SJCRH30 (cell line): ENCODE data around the gene CENPI. TPM values are rescaled to one million over a fixed set of nuclear protein-coding genes. Genes with fewer than 3 reads are reported as not detected.
"Not testable (repeated sequence)": the region's sequence is repeated elsewhere in the genome, so short reads cannot be mapped to it uniquely, and the experiment has no call there.

Experiments used
- DNase-seq, 2 experiments: peaks; one replicate each; pipeline ENCODE4 v3.0.0-alpha.2; 2015 to 2020
- H3K27ac ChIP-seq: fragments of 250-450 bp; sonication (Bioruptor Pico); 2 replicates; pipeline ENCODE4 v1.5.1; 2020; ENCODE audit warnings: mild to moderate bottlenecking, moderate library complexity
- H3K27me3 ChIP-seq: fragments of 250-450 bp; sonication (Bioruptor Pico); 2 replicates; pipeline ENCODE4 v1.5.1; 2020; ENCODE audit warnings: mild to moderate bottlenecking, moderate library complexity
- H3K36me3 ChIP-seq: fragments of 250-450 bp; sonication (Bioruptor Pico); 2 replicates; pipeline ENCODE4 v1.5.1; 2020; ENCODE audit warnings: mild to moderate bottlenecking, moderate library complexity
- H3K4me1 ChIP-seq: fragments of 250-450 bp; sonication (Bioruptor Pico); 2 replicates; pipeline ENCODE4 v1.5.1; 2020; ENCODE audit warnings: mild to moderate bottlenecking, moderate library complexity
- H3K4me3 ChIP-seq: fragments of 250-450 bp; sonication (Bioruptor Pico); 2 replicates; pipeline ENCODE4 v1.5.1; 2020; ENCODE audit warnings: mild to moderate bottlenecking, moderate library complexity
- H3K9me3 ChIP-seq: fragments of 250-450 bp; sonication (Bioruptor Pico); replicated peaks from 2 replicates; pipeline ENCODE4 v1.5.1; 2020; ENCODE audit warnings: mild to moderate bottlenecking, moderate library complexity
- total RNA-seq: library from RNA; depleted of rRNA; stranded (reverse); fragments of >200 nt; shearing (Covaris generic); gene quantifications from 2 replicates; pipeline ENCODE4 v1.2.3, GENCODE V29; 2014; rRNA removed

The CENPI gene, protein sequence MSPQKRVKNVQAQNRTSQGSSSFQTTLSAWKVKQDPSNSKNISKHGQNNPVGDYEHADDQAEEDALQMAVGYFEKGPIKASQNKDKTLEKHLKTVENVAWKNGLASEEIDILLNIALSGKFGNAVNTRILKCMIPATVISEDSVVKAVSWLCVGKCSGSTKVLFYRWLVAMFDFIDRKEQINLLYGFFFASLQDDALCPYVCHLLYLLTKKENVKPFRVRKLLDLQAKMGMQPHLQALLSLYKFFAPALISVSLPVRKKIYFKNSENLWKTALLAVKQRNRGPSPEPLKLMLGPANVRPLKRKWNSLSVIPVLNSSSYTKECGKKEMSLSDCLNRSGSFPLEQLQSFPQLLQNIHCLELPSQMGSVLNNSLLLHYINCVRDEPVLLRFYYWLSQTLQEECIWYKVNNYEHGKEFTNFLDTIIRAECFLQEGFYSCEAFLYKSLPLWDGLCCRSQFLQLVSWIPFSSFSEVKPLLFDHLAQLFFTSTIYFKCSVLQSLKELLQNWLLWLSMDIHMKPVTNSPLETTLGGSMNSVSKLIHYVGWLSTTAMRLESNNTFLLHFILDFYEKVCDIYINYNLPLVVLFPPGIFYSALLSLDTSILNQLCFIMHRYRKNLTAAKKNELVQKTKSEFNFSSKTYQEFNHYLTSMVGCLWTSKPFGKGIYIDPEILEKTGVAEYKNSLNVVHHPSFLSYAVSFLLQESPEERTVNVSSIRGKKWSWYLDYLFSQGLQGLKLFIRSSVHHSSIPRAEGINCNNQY
- 39.8 and 48.4 TPM in 2 replicates for total RNA-seq

DNA sequence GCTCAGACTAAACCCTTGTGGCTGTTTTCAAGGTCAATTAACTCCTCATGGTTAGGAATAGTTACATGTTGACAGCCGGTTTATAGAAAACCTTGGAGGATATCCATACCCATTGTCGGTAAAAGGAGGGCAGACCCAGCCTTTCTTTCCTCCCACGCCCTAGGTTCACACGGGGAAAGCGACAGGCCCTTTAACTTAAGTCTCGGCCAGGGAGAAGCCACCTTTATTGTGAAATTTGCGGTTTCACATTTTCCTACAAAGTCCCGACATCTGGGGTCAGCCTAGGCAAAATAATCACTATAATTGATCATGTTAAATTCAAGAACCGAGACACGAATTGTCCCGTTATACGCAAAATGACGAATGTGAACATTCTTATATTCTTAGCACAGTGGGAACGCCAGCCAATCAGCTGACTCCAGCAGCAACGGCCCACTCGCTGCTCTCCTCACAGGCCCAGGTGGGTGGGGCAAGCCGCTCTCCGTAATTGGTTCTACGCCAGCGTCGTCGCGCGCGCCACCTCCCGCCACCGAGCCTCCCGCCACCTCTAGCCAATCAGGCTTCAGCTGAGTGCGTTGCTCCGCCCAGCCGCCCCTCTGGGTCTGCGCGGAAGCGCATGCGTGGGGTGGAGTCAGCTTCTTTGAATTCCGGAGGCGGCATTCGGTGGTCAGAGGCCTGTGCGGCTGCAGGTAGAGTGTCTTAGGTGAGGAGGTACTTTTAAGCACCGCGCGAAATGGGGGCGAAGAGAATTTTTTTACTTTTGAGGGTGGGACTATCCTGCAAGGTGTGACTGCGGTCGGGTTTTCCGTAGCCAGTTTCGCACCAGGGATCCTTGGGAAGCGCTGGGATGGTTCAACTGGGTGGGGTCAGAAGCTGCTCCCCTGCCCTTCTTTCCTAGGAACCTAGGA lies at the start of gene CENPI:
Gene CENPI (plus strand): TSS at position 659 of the 908 bp plus-strand sequence. CDS start 2,867 bp downstream, outside the sequence.
- DNase-seq: peak; percentile 95
- peaks cover 2% of the 10 kb centered on the region for H3K36me3 ChIP-seq
- peak within 1 kb of the TSS; percentile 80 for H3K4me3 ChIP-seq
- no peaks in the 10 kb centered on the region for H3K9me3 ChIP-seq
- no peaks in the 10 kb centered on the region for H3K27me3 ChIP-seq
- H3K27ac ChIP-seq: peak within 1 kb of the TSS; percentile 47
- no peaks in the 10 kb centered on the region for H3K4me1 ChIP-seq

DNA sequence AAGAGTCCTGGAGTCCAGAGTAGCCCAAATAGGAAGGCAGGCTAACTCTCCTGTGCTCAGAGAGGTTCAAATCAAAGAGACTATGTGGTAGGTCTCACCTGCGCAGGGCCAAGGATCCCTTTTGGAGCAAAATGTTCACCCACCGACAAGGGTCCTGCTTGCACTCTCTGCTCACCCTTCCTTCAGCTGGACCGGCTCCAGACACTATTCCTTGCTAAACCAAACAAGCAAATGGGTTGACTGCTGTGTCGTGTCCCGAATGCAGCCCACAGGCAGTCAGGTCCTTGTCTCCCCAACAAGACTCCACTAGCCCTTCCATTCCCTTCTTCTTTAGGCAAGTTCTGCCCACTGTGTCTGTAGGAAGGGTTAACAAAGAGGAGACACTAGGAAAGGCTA lies 46.9 kb upstream of the CENPI start:
- Histone ChIP-seq H3K4me1 (no peaks in the 10 kb centered on the region), H3K27ac (peak overlapping the region; percentile 85), H3K4me3 (peak overlapping the region; percentile 86)

DNA sequence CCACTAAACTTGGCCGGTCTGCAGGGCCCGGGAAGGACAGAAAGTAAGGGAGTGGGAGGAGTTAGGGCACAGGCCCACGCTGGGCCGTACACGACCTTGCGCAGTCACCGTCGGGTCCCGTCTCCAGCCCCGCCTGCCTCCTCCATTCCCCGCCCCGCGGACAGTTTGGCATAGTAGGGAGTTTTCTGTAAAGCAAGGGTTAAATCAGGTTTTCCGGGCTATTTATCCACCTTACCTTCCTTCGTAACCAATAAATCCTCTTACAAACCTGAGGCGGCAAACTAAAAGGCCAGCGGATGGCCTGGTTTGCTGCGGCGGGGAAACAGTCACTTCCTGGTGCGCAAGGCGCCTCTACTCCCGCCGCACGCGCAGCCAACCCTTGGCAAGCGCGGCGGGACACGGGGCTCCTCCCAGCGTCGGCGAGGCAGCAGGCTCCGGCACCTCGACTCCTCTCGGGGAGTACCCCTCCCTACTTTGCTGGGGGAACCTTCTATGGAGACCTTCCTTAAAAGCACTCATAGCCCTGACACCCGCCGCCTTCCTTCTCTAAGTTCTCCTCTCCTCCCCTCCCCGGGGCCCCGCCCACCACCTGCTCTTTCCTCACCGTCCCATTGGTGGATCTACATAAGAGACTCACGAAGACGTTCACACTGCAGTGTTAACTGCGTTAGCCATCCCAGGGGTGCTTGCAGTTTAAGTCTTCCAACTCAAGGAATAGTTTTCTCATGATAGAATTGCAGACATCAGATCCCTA lies 46.3 kb upstream of the CENPI start, which contains the start of gene TRMT2B:
Gene TRMT2B (minus strand): TSS at position 563 of the 754 bp plus-strand sequence. CDS start 9,822 bp downstream, outside the sequence.
- Histone ChIP-seq H3K27ac (peak within 1 kb of the TSS; percentile 85), H3K4me3 (peak within 1 kb of the TSS; percentile 86), H3K9me3 (no peaks in the 10 kb centered on the region), H3K4me1 (no peaks in the 10 kb centered on the region), H3K36me3 (no peaks in the 10 kb centered on the region), H3K27me3 (no peaks in the 10 kb centered on the region)
- DNase-seq: peak; percentile 79 to 82

More for the DNA sequence above, 46.9 kb upstream of the CENPI start:
- Histone ChIP-seq H3K27me3 (no peaks in the 10 kb centered on the region), H3K36me3 (no peaks in the 10 kb centered on the region), H3K9me3 (no peaks in the 10 kb centered on the region)
- DNase-seq: no peak

GRCh38 chrX:101056551-101056950 lies 41.5 kb upstream of the CENPI start:
- not testable (repeated sequence) for H3K27ac ChIP-seq, H3K4me1 ChIP-seq, H3K9me3 ChIP-seq, H3K36me3 ChIP-seq, DNase-seq, H3K4me3 ChIP-seq, H3K27me3 ChIP-seq

GRCh38 chrX:101057093-101057714 lies 40.8 kb upstream of the CENPI start:
- Histone ChIP-seq H3K9me3 (no peaks in the 10 kb centered on the region), H3K27me3 (no peaks in the 10 kb centered on the region), H3K4me1 (no peaks in the 10 kb centered on the region), H3K27ac (no peak overlapping the region), H3K36me3 (no peaks in the 10 kb centered on the region), H3K4me3 (no peak overlapping the region)
- no peak for DNase-seq

GRCh38 chrX:101062176-101062575 lies 35.8 kb upstream of the CENPI start:
- Histone ChIP-seq H3K4me1 (no peaks in the 10 kb centered on the region), H3K27ac (no peak overlapping the region), H3K9me3 (no peaks in the 10 kb centered on the region), H3K27me3 (no peaks in the 10 kb centered on the region), H3K4me3 (no peak overlapping the region), H3K36me3 (no peaks in the 10 kb centered on the region)
- no peak for DNase-seq

DNA sequence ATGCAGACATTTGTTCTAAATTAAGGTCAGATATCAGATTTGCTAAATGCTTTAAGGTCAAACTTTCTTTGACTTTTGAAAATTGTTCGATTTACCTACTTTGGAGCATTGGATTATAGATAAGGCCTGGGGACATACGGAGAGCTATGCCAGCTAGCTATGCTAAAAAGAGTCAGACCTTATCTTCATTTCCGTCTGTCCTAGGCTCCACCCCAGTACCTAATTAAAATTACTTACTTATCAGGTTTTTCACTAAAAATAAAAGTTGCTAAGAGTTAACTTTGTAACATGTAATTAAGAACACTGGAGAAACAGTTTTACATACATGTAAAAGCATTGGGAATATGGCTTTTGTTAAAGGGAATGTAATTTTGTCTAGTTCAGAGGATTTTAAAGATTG lies 26.4 kb upstream of the CENPI start:
- Histone ChIP-seq H3K36me3 (no peaks in the 10 kb centered on the region), H3K4me3 (no peak overlapping the region), H3K4me1 (no peaks in the 10 kb centered on the region), H3K27me3 (no peaks in the 10 kb centered on the region), H3K27ac (no peak overlapping the region), H3K9me3 (no peaks in the 10 kb centered on the region)
- no peak for DNase-seq

DNA sequence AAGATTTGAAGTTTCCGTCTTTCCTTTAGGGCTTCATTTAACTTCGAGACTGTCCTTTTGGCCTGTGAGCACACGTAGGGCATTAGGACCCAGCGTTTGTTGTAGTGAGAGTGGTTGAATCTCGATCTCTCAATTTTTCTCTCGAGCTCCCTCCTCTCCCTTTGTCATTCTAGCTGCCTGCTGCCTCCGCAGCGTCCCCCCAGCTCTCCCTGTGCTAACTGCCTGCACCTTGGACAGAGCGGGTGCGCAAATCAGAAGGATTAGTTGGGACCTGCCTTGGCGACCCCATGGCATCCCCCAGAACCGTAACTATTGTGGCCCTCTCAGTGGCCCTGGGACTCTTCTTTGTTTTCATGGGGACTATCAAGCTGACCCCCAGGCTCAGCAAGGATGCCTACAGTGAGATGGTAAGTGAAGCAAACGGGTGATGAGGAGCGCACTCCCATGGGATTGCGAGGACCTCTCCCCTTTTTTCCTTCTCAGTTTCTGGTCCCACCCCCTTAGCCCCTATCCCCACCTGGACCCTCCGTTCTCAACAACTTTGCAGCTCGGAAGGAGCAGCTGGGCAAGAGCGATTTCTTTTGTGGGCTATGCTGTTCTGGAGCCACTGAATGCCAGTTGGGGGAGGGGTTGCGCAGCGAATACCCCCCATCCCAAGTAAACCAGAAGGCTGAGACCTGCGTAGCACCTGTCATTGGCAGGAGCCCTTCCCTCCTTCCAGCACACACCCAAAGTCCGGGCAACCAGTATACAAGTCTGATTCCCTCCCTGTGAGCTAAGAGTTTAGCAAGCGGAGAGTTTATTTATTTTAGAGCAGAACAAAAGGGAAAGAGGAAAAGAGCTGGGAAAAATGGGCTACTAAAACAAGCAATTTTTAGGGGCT lies 19.0 kb upstream of the CENPI start, which contains the start of gene TMEM35A:
Gene TMEM35A (plus strand): TSS at position 164 of the 883 bp plus-strand sequence. CDS start 124 bp downstream, at position 288.
- no peak within 1 kb of the TSS for H3K4me3 ChIP-seq
- H3K4me1 ChIP-seq: no peaks in the 10 kb centered on the region
- peak; percentile 2 to 24 for DNase-seq
- H3K27me3 ChIP-seq: no peaks in the 10 kb centered on the region
- H3K9me3 ChIP-seq: no peaks in the 10 kb centered on the region
- no peak within 1 kb of the TSS for H3K27ac ChIP-seq
- no peaks in the 10 kb centered on the region for H3K36me3 ChIP-seq

GRCh38 chrX:101079736-101080270 lies 18.2 kb upstream of the CENPI start:
- Histone ChIP-seq H3K27me3 (no peaks in the 10 kb centered on the region), H3K4me3 (no peak overlapping the region), H3K9me3 (no peaks in the 10 kb centered on the region), H3K4me1 (no peaks in the 10 kb centered on the region), H3K27ac (no peak overlapping the region), H3K36me3 (no peaks in the 10 kb centered on the region)
- no peak for DNase-seq

- DNase-seq: no peak
- Histone ChIP-seq H3K27ac (no peak overlapping the region), H3K4me1 (no peaks in the 10 kb centered on the region), H3K36me3 (no peaks in the 10 kb centered on the region), H3K9me3 (no peaks in the 10 kb centered on the region), H3K27me3 (no peaks in the 10 kb centered on the region), H3K4me3 (no peak overlapping the region)
Measured at GRCh38 chrX:101080326-101081124, 17.5 kb upstream of the CENPI start.

GRCh38 chrX:101081231-101081630 lies 16.8 kb upstream of the CENPI start:
- Histone ChIP-seq H3K4me3 (no peak overlapping the region), H3K27ac (no peak overlapping the region), H3K9me3 (no peaks in the 10 kb centered on the region), H3K4me1 (no peaks in the 10 kb centered on the region), H3K27me3 (no peaks in the 10 kb centered on the region), H3K36me3 (no peaks in the 10 kb centered on the region)
- DNase-seq: no peak

DNA sequence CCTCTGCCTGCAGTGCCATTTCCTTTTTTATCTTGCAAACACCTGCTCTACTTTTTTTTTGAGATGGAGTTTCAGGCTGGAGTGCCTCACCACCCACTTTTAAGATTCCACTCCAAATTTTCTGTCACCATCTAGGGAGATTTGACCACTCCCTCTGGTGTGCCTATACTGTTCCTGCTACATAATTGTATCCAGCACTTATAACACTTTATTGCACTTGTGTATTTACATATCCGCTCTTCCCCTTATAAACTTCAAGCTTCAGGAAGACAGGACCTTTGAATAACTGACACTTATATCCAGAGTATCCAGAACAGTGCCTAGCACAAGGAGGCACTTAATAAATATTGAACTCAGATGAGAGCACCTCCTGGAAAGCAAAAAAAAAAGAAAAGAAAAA lies 6.2 kb upstream of the CENPI start:
- H3K4me1 ChIP-seq: no peaks in the 10 kb centered on the region
- DNase-seq: no peak
- no peak overlapping the region for H3K27ac ChIP-seq
- H3K36me3 ChIP-seq: no peaks in the 10 kb centered on the region
- H3K27me3 ChIP-seq: no peaks in the 10 kb centered on the region
- H3K4me3 ChIP-seq: no peak overlapping the region
- H3K9me3 ChIP-seq: no peaks in the 10 kb centered on the region
